Activated naive CD4-positive, alpha-beta T cell treated with anti-CD3 and anti-CD28 coated beads, Interleukin-2, amount 50 U/mL, for 24 hours (primary cell): ENCODE measurements around the gene PTPRD.

ENCODE experiments used
- H3K27ac Mint-ChIP-seq: one replicate; pipeline ENCODE4 v1.8.0; 2021; ENCODE audit warnings: mild to moderate bottlenecking, mixed read lengths
- H3K27me3 Mint-ChIP-seq: one replicate; pipeline ENCODE4 v1.8.0; 2021; ENCODE audit warnings: mixed read lengths
- H3K36me3 Mint-ChIP-seq: one replicate; pipeline ENCODE4 v1.8.0; 2021; ENCODE audit warnings: mixed read lengths
- H3K4me1 Mint-ChIP-seq: one replicate; pipeline ENCODE4 v1.8.0; 2021; ENCODE audit warnings: mixed read lengths
- H3K4me3 Mint-ChIP-seq: one replicate; pipeline ENCODE4 v1.8.0; 2021; ENCODE audit warnings: mild to moderate bottlenecking, mixed read lengths
- H3K9me3 Mint-ChIP-seq: one replicate; pipeline ENCODE4 v1.8.0; 2021; ENCODE audit warnings: mixed read lengths

The PTPRD gene

GRCh38 chr9:9620736-9621135, 992.1 kb downstream of the PTPRD start:
- no peaks in the 10 kb centered on the region for H3K4me1 Mint-ChIP-seq
- H3K27ac Mint-ChIP-seq, result no peak overlapping the region
- H3K36me3 Mint-ChIP-seq, result no peaks in the 10 kb centered on the region
- H3K9me3 Mint-ChIP-seq, result peaks cover 12% of the 10 kb centered on the region
- no peaks in the 10 kb centered on the region for H3K27me3 Mint-ChIP-seq
- H3K4me3 Mint-ChIP-seq, result no peak overlapping the region

- peaks cover 7% of the 10 kb centered on the region for H3K9me3 Mint-ChIP-seq
- H3K36me3 Mint-ChIP-seq, result no peaks in the 10 kb centered on the region
- no peak overlapping the region for H3K27ac Mint-ChIP-seq
These were observed 997.7 kb downstream of the PTPRD start for GRCh38 chr9:9615086-9615485.

GRCh38 chr9:9614607-9615006, 998.2 kb downstream of the PTPRD start:
- Mint-ChIP-seq H3K4me3 (no peak overlapping the region), H3K36me3 (no peaks in the 10 kb centered on the region), H3K27ac (no peak overlapping the region), H3K27me3 (no peaks in the 10 kb centered on the region), H3K9me3 (peaks cover 7% of the 10 kb centered on the region), H3K4me1 (no peaks in the 10 kb centered on the region)

More at GRCh38 chr9:9615086-9615485, 997.7 kb downstream of the PTPRD start:
- Mint-ChIP-seq H3K4me3 (no peak overlapping the region), H3K4me1 (no peaks in the 10 kb centered on the region), H3K27me3 (no peaks in the 10 kb centered on the region)

GRCh38 chr9:9612755-9613154, 1000.0 kb downstream of the PTPRD start:
- no peaks in the 10 kb centered on the region for H3K4me1 Mint-ChIP-seq
- no peak overlapping the region for H3K4me3 Mint-ChIP-seq
- H3K27me3 Mint-ChIP-seq, result no peaks in the 10 kb centered on the region
- H3K36me3 Mint-ChIP-seq, result no peaks in the 10 kb centered on the region
- peaks cover 7% of the 10 kb centered on the region for H3K9me3 Mint-ChIP-seq
- no peak overlapping the region for H3K27ac Mint-ChIP-seq

- Mint-ChIP-seq H3K4me1 (no peaks in the 10 kb centered on the region), H3K9me3 (peaks cover 4% of the 10 kb centered on the region), H3K27me3 (no peaks in the 10 kb centered on the region), H3K4me3 (no peak overlapping the region), H3K27ac (no peak overlapping the region), H3K36me3 (no peaks in the 10 kb centered on the region)
These were observed 1000.5 kb downstream of the PTPRD start for GRCh38 chr9:9612270-9612669.

GRCh38 chr9:9605681-9606080, 1007.1 kb downstream of the PTPRD start:
- no peak overlapping the region for H3K27ac Mint-ChIP-seq
- H3K4me3 Mint-ChIP-seq, result no peak overlapping the region
- H3K27me3 Mint-ChIP-seq, result no peaks in the 10 kb centered on the region
- no peaks in the 10 kb centered on the region for H3K9me3 Mint-ChIP-seq
- H3K4me1 Mint-ChIP-seq, result no peaks in the 10 kb centered on the region
- no peaks in the 10 kb centered on the region for H3K36me3 Mint-ChIP-seq

- no peak overlapping the region for H3K27ac Mint-ChIP-seq
- H3K27me3 Mint-ChIP-seq, result no peaks in the 10 kb centered on the region
- H3K4me1 Mint-ChIP-seq, result no peaks in the 10 kb centered on the region
- H3K9me3 Mint-ChIP-seq, result no peaks in the 10 kb centered on the region
- no peaks in the 10 kb centered on the region for H3K36me3 Mint-ChIP-seq
- no peak overlapping the region for H3K4me3 Mint-ChIP-seq
These were observed 1009.5 kb downstream of the PTPRD start for GRCh38 chr9:9603345-9603744.

GRCh38 chr9:9598723-9599122, 1014.1 kb downstream of the PTPRD start:
- no peaks in the 10 kb centered on the region for H3K9me3 Mint-ChIP-seq
- H3K27me3 Mint-ChIP-seq, result no peaks in the 10 kb centered on the region
- no peaks in the 10 kb centered on the region for H3K4me1 Mint-ChIP-seq
- no peaks in the 10 kb centered on the region for H3K36me3 Mint-ChIP-seq
- H3K27ac Mint-ChIP-seq, result no peak overlapping the region
- no peak overlapping the region for H3K4me3 Mint-ChIP-seq

GRCh38 chr9:9592104-9592503, 1020.7 kb downstream of the PTPRD start:
- no peak overlapping the region for H3K27ac Mint-ChIP-seq
- no peaks in the 10 kb centered on the region for H3K27me3 Mint-ChIP-seq
- no peaks in the 10 kb centered on the region for H3K4me1 Mint-ChIP-seq
- H3K4me3 Mint-ChIP-seq, result no peak overlapping the region
- peaks cover 6% of the 10 kb centered on the region for H3K9me3 Mint-ChIP-seq
- H3K36me3 Mint-ChIP-seq, result no peaks in the 10 kb centered on the region

- H3K4me1 Mint-ChIP-seq, result no peaks in the 10 kb centered on the region
- no peak overlapping the region for H3K4me3 Mint-ChIP-seq
- no peak overlapping the region for H3K27ac Mint-ChIP-seq
- H3K36me3 Mint-ChIP-seq, result no peaks in the 10 kb centered on the region
- H3K27me3 Mint-ChIP-seq, result no peaks in the 10 kb centered on the region
- H3K9me3 Mint-ChIP-seq, result peaks cover 9% of the 10 kb centered on the region
These were observed 1026.9 kb downstream of the PTPRD start for GRCh38 chr9:9585920-9586319.

- Mint-ChIP-seq H3K27me3 (no peaks in the 10 kb centered on the region), H3K27ac (no peak overlapping the region), H3K4me3 (no peak overlapping the region), H3K36me3 (no peaks in the 10 kb centered on the region), H3K9me3 (no peaks in the 10 kb centered on the region), H3K4me1 (no peaks in the 10 kb centered on the region)
These were observed 1038.7 kb downstream of the PTPRD start for GRCh38 chr9:9574080-9574479.

- no peak overlapping the region for H3K4me3 Mint-ChIP-seq
- H3K4me1 Mint-ChIP-seq, result no peaks in the 10 kb centered on the region
- H3K27me3 Mint-ChIP-seq, result no peaks in the 10 kb centered on the region
- H3K36me3 Mint-ChIP-seq, result no peaks in the 10 kb centered on the region
- H3K9me3 Mint-ChIP-seq, result peaks cover 7% of the 10 kb centered on the region
- no peak overlapping the region for H3K27ac Mint-ChIP-seq
These were observed 1047.1 kb downstream of the PTPRD start for GRCh38 chr9:9565700-9566099.

- Mint-ChIP-seq H3K27me3 (no peaks in the 10 kb centered on the region), H3K9me3 (peaks cover 7% of the 10 kb centered on the region), H3K36me3 (no peaks in the 10 kb centered on the region), H3K4me1 (no peaks in the 10 kb centered on the region), H3K4me3 (no peak overlapping the region), H3K27ac (no peak overlapping the region)
These were observed 1049.0 kb downstream of the PTPRD start for GRCh38 chr9:9563817-9564216.

- no peaks in the 10 kb centered on the region for H3K4me1 Mint-ChIP-seq
- no peak overlapping the region for H3K27ac Mint-ChIP-seq
- no peaks in the 10 kb centered on the region for H3K36me3 Mint-ChIP-seq
- H3K27me3 Mint-ChIP-seq, result no peaks in the 10 kb centered on the region
- no peak overlapping the region for H3K4me3 Mint-ChIP-seq
- H3K9me3 Mint-ChIP-seq, result peaks cover 7% of the 10 kb centered on the region
These were observed 1052.3 kb downstream of the PTPRD start for GRCh38 chr9:9560382-9561035.

- Mint-ChIP-seq H3K36me3 (no peaks in the 10 kb centered on the region), H3K9me3 (peaks cover 7% of the 10 kb centered on the region), H3K27me3 (no peaks in the 10 kb centered on the region), H3K27ac (no peak overlapping the region), H3K4me3 (no peak overlapping the region), H3K4me1 (no peaks in the 10 kb centered on the region)
These were observed 1053.9 kb downstream of the PTPRD start for GRCh38 chr9:9558907-9559306.

- no peaks in the 10 kb centered on the region for H3K27me3 Mint-ChIP-seq
- H3K4me3 Mint-ChIP-seq, result no peak overlapping the region
- peaks cover 7% of the 10 kb centered on the region for H3K9me3 Mint-ChIP-seq
- no peak overlapping the region for H3K27ac Mint-ChIP-seq
- H3K36me3 Mint-ChIP-seq, result no peaks in the 10 kb centered on the region
- no peaks in the 10 kb centered on the region for H3K4me1 Mint-ChIP-seq
These were observed 1054.9 kb downstream of the PTPRD start for GRCh38 chr9:9557804-9558334.
